Measurements from ENCODE around the gene PLAC8.
"Not testable (repeated sequence)": the region's sequence is repeated elsewhere in the genome, so short reads cannot be mapped to it uniquely, and the experiment has no call there.

Gene PLAC8, protein sequence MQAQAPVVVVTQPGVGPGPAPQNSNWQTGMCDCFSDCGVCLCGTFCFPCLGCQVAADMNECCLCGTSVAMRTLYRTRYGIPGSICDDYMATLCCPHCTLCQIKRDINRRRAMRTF

DNA sequence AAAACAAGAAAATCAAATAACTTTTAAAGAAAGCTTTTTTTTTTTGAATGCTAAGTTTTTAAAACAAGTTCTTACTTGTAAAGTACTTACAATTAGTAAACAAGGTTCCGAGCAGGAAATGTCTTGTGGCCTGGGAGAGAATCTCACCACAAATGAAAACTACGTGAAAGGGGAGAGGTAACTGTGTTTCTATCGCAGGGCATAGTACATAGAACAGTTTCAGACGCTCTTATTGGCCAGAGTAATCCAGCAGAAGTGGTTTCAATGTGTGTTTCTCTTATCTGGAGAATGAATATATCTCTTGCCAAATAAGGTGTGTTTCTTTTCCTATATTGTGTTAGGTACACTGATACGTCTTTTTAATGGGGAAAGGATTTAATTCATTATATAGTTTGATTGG, at the start of gene PLAC8:
TSS of gene PLAC8 (minus strand) at position 154 of the 400 bp plus-strand sequence. CDS start 6,808 bp downstream, outside the sequence.
- DNase-seq (ENCODE audit: low spot score): no peak

GRCh38 chr4:83153417-83153816, 38.9 kb upstream of the PLAC8 start:
- DNase-seq (ENCODE audit: low spot score): no peak

DNA sequence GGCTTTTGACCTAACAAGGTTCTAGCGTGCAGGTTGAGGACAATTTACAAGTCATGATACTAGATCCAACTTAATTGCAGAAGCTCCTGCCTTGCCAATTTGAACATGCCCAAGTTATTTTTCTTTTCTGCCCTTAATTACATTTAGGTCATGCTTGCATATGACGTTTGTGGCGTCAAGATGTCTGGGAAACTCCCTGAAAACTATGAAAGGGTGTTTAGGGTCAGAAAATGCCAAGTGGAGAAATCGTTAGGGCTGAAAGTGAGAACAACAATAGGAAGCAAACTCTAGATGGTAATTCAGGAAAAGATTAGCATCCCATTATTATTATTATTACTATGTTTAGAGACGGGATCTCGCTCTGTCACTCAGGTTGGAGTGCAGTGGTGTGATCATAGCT, 38.2 kb upstream of the PLAC8 start:
- no peak for DNase-seq (ENCODE audit: low spot score)

DNA sequence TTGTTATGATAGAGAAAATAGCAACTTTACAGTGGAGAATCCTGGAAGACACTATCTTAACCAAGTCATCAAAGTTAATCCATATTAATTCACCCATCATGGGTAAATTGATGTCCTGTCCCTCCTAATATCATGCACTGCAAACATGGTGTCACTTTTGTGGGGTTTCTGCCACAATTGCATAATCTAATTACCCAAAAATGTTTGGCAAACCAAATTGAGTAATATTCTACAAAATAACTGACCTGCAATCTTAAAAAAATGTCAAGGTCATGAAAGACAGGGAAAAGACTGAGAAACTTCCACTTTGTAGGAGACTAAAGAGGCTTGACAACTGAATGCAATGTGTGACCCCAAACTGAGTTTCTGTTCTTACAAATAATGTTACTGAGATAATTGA, 37.1 kb upstream of the PLAC8 start:
- no peak for DNase-seq (ENCODE audit: low spot score)

DNA sequence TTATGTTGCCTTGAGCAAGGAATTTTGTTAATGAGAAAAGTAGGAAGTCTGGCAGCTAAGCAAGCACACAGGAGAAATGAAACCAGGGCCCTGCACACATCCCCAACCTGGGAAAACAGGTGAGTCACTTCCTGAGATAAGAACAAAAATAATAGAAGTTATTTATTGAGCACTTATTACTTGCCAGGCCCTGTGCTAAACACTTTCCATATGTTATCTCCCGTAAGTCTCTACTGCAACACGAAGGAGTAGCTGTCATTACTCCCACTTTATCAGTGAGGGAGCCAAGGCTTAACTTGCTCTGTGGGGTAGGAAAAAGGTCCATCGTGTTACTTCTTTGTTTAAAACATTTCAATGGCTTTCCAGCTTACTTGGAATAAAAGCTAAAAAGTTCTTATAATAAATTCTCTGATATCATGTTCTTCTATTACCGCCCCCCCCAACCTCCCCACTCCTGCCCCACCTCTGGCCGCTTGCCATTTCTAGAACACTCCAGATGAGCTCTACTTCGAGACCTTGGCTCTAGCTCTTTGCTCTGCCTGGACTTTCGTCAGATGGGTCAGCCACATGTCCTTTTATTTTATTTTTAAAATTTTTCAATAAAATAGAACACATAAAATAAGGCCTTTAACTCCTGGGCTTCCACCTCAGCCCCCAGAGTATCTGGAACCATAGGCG, 36.3 kb upstream of the PLAC8 start:
- DNase-seq (ENCODE audit: low spot score): no peak

DNA sequence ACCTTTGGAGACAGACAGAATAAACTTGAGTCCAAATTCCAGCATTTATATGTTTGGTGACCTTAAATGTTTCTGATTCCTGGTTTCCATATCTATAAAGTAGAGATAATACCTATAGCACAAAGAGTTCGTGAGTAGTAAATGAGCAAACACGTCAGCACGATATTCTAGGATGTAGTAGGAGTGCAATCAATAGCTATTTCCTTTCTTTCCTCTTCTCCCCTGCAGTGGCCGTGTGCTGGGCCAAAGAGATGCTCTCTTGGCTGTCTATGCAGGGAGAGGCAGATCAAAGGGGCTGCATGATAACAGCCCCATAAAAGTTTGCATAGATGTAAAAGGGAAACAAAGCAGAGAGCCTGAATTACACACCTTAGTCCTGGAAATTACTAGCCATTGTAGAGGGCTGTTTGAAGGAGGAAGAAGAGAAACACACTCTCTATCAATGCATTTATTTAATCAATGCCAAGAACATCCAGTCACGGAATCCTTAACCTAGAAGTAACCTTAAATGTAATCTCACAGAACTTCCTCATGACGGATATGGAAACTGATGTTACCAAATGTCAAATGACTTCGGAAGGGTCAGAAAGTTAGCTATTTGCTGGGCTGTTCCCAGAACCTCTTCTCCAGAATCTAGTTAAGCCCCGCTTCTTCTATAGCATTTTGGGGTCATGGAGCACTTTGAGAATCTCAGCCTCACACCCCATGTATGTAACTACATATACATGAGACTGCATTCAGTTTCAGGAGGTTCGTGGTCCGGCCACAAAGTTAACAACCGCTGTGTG, 35.5 kb upstream of the PLAC8 start:
- DNase-seq (ENCODE audit: low spot score): no peak

DNA sequence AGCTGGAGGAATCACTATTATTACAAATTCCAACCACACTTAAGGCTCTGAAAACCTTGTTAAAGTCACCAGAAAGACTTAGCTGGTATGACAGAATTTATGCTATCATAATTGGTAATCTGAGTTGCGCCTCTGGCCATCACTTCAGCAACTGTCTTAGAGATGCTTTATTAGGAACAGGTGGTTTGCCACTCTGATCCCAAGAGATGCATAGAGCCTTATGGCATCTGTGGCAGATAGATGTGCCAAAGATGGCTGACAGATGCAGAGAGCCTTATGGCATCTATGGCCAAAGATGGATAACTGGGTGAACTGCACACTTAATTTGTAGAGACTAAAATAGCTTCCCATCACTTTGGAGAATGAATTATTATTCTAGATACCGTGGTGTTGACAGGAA, 32.3 kb upstream of the PLAC8 start:
- no peak for DNase-seq (ENCODE audit: low spot score)

DNA sequence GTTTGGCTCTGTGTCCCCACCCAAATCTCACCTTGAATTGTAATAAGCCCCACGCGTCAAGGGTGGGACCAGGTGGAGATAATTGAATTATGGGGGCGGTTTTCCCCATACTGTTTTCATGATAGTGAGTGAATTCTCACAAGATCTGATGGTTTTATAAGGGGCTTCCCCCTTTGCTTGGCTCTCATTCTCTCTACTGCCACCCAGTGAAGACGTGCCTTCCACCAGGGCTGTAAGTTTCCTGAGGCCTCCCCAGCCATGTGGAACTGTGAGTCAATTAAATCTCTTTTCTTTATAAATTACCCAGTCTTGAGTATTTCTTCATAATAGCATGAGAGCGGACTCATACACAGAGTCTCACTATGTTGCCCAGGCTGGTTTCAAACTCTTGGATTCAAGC, 31.2 kb upstream of the PLAC8 start:
- not testable (repeated sequence) for DNase-seq (ENCODE audit: low spot score)

- DNase-seq (ENCODE audit: low spot score): no peak
Measured at GRCh38 chr4:83139514-83140156, 25.1 kb upstream of the PLAC8 start.

GRCh38 chr4:83138946-83139345, 24.4 kb upstream of the PLAC8 start:
- no peak for DNase-seq (ENCODE audit: low spot score)

DNA sequence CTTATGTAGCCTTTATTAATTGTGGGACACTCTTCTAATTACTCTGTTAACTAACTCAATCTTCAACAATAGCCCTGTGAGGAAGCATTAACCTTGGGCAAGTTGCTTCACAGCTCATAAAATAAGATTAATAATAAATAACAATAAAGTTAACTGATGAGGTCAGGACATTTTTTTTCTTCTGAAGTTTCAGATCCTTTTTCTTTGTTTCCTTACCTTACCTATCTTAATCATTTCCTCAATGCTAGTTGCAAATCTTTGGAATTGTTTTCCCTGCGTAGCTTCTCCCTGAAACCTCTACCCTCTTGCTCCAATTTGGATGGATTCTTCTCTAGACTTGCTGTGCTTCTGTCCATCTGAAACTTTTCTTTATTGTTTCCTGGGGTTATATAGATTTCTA, 17.5 kb upstream of the PLAC8 start:
- no peak for DNase-seq (ENCODE audit: low spot score)

- no peak for DNase-seq (ENCODE audit: low spot score)
Measured at GRCh38 chr4:83129264-83129663, 14.7 kb upstream of the PLAC8 start.

DNA sequence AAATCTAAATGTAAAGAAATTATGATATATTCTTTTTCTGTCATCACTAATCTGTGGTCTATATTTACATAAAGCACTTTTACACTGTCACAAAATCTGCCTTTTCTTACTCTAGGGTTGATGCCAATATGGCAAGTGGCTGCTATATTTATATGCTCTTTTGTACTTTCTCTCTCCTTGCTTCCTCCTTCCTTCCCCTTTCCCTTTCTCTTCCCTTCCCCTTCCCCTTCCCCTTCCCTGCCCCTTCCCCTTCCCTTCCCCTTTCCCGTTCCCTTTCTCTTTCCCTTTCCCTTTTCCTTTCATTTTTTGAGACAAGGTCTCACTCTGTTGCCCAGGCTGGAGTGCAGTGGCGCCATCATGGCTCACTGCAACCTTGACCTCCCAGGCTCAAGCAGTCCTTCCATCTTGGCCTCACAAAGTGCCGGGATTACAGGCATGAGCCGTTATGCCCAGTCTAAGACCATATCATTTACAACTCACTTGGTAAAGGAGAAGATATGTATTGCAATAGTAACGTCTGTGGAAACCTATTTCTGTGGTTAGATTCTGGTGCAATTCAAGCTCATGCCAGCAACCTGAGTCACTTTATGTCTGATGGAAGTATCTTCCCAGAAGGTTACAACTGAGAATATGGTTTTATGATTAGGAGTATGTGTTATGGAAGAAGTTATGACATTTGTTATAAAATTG, 13.9 kb upstream of the PLAC8 start:
- peak; percentile 84 for DNase-seq (ENCODE audit: low spot score)

- no peak for DNase-seq (ENCODE audit: low spot score)
Measured at GRCh38 chr4:83125738-83126141, 11.2 kb upstream of the PLAC8 start.

- no peak for DNase-seq (ENCODE audit: low spot score)
Measured at GRCh38 chr4:83124111-83124780, 9.7 kb upstream of the PLAC8 start.

DNA sequence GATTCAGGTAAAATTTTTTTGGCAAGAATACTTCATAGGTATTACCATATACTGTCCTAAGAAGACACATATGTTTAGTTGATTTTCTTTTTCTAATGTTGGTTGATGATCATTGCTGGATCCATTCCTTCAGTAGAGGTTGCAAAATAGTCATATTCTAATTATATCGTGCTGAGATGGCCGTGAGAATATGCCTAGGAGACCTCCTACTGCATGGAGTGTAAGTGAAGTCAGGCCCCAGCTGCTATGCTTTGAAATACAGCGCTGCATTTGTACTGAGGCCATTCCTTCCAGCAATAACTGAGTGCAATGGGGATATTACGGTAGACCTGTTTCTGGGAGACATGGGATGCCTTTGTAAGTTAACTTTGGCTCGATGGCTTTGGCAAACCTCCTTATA, 6.7 kb upstream of the PLAC8 start:
- DNase-seq (ENCODE audit: low spot score): no peak

- DNase-seq (ENCODE audit: low spot score): peak; percentile 53
Measured at GRCh38 chr4:83118869-83119268, 4.3 kb upstream of the PLAC8 start.

DNA sequence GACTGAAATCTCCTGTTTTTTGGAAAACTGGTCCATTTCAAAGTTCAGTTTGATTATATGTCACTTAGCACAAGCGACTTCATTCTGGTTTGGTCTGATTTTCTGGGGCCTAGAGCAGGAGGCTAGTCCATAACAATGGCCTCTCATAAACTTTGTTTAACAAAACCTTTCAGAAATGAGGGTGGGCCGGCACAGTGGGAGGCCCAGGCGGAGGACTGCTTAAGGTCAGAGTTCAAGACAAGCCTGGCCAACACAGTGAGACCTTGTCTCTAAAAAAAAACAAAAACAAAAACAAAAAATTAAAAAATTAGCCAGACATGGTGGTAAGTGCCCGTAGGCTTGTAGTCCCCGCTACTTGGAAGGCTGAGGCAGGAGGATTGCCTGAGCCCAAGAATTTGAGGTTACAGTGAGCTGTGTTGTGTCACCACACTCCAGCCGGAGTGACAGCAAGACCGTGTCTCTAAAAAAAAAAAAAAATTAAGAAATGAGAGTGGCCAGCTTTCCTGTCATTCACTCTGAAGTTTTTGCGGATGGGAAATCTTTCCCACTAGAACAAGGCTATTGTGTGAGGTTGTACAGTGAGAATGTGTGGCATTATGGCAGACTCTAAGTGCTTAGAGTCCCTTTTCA, 1.2 kb upstream of the PLAC8 start:
- DNase-seq (ENCODE audit: low spot score): no peak

- DNase-seq (ENCODE audit: low spot score): peak; percentile 60
Measured at GRCh38 chr4:83115000-83115399, 471 bp upstream of the PLAC8 start.

DNA sequence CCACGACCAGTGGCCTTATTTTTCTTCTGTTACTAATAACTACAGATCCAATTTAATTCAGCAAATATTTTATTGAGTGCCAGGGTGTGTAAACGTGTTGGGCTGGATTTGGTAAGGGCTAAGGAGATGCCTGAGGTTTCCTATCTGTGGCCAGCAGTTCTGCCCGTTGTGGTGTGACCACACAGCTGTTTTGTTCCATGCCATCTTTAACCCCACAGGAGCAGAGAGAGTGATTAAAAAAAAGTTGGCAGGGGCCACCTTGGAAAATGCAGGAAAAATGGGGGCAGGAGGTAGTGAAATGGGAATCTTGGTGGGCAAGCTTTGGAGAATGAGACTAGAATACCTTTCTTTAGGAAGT, 1.1 kb downstream of the PLAC8 start:
- no peak for DNase-seq (ENCODE audit: low spot score)

DNA sequence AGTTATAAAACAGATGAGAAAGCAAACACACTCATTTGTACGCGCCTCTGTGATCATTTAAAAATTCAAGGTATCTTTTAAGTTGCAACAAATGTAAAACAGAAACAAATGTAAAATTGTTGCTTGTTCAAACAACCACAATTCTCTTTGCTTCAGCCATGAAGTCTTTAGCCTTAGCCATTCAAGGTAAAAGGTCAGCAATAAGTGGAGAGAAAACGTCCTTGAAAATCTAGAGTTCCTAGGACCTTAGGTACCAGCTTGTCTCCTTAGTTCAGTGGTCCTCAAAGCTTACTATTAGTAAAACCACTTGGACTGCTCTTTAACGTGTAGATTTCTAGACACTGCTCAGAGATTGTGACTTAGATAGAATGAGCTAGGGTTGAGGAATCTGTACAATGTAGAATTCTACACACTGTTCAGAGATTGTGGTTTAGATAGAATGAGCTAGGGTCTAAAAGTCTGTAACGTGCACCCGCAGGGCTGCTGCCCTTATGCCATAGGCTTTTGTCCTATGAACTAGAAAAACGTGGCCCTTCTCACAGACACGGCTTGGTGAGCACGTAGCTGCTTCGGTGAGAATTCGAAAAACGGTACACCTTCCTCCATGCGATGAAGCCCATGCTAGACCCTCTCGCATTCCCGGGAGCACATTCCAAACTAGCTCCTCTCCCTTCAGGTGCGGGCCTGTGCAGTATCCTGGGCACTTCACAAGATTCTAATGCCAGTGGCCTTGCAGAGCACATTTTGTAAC, 1.7 kb downstream of the PLAC8 start:
- DNase-seq (ENCODE audit: low spot score): no peak

Measured in GM03348 (cell line).